GM18498 (cell line): ENCODE data around the gene ERP44.
"Not testable (repeated sequence)": the region's sequence is repeated elsewhere in the genome, so short reads cannot be mapped to it uniquely, and the experiment has no call there.

ENCODE experiments used
- ATAC-seq: cut with Tn5 transposase; IDR thresholded peaks from one replicate; pipeline ENCODE4 v1.9.1; 2021; ENCODE audit warnings: mild to moderate bottlenecking, moderate library complexity; ENCODE audit not compliant: unreplicated experiment

ERP44 gene

DNA sequence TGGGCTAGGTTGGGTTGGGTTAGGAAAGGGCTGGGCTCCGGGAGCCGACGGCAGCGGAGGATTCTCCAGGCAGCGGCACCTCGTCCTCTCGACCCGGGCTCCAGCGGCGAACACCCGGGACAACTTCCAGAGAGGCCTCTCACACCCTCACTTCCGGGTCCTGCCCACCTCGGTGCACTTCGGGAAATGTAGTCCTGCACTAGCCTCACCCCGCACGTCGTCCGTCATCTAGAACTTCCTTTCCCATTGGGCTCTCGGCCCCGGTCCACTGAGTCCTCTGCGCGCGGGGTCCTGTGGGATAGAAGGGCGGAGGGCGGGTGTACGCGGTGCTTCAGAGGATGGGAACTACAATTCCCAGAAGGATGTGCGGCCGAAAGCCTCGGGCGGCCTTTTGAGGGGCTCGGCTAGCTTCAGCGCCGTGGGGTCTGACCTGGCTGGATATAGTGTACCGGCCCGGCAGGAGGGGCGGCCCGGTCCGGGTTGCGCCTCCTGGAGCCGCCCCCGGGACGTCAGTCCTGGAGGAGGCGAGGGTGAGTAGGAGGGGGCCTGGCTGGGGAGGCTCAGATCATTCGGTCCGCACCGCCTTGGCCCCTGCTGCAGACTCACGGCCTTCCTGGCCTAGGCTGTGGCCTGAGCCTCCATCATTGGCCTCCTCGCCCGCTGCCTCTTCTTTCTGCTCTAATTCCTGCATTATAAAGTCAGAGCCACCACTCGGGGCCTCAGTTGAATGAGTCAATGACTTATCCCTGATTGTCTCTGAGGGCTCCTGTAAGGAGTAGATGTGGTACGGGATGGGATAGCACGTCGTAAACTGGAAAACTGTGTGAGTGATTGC is at the start of gene ERP44, which contains the start of gene INVS:
Gene ERP44, minus strand, starts transcription at position 114 of the 835 bp plus-strand sequence. CDS start 160 bp downstream, outside the sequence.
Gene INVS, plus strand, starts transcription at position 357 of the 835 bp plus-strand sequence. CDS start 5,279 bp downstream, outside the sequence.
- ATAC-seq: peak; percentile 98

DNA sequence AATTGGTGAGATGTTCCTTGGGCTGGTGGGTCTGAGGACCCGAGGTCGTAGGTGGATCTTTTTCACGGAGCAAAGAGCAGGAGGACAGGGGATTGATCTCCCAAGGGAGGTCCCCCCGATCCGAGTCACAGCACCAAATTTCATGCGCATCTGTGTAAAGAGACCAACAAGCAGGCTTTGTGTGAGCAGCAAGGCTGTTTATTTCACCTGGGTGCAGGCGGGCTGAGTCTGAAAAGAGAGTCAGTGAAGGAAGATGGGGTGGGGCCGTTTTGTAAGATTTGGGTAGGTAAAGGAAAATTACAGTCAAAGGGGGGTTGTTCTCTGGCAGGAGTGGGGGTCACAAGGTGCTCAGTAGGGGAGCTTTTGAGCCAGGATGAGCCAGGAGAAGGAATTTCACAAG is 47.2 kb upstream of the ERP44 start:
- ATAC-seq: not testable (repeated sequence)

GRCh38 chr9:100145167-100145934 is 46.6 kb upstream of the ERP44 start:
- not testable (repeated sequence) for ATAC-seq

DNA sequence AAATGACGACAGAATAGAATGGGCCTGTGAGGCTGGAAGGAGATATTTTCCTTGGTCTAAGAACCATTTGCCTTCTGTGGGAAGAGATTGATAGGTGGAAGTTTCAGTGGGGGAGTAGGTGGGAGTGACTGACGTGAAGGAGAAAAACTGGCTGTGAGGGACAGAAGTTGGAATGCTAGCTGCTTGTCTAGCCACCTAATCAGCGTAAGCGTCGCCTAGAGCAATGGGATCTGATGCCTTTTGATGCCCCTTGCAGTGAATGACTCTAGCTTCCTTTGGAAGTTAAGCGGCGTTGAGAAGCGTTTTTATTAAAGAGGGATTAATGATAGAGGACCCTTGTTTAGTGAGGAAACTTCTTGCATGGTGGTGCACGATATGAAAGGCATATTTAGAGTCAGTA is 43.1 kb upstream of the ERP44 start:
- not testable (repeated sequence) for ATAC-seq

DNA sequence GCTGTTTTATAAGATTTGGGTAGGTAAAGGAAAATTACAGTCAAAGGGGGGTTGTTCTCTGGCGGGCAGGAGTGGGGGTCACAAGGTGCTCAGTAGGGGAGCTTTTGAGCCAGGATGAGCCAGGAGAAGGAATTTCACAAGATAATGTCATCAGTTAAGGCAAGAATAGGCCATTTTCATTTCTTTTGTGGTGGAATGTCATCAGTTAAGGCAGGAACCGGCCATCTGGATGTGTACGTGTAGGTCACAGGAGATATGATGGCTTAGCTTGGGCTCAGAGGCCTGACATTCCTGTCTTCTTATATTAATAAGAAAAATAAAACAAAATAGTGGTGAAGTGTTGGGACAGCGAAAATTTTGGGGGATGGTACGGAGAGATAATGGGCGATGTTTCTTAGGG is 41.5 kb upstream of the ERP44 start:
- ATAC-seq: not testable (repeated sequence)

GRCh38 chr9:100136799-100137198 is 38.0 kb upstream of the ERP44 start:
- ATAC-seq: not testable (repeated sequence)

DNA sequence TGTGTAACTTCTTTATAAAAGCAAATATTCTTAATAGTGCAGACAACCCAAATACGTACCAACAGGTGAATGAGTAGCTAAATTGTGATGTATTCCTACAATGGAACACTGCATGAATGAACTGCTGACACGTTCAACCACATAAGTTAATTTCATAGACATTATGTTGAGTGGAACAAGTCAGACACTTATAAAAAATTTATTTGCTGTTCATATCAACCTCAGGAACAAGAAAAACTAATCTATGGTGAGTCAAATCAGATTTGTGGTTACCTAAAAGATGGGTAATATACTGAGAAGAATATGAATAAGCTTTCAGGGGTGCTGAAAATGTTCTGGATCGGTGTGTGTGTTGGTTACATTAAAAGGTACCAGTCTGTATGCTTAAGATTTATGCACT is 35.9 kb upstream of the ERP44 start:
- no peak for ATAC-seq

GRCh38 chr9:100131875-100132430 is 33.2 kb upstream of the ERP44 start:
- ATAC-seq: no peak

DNA sequence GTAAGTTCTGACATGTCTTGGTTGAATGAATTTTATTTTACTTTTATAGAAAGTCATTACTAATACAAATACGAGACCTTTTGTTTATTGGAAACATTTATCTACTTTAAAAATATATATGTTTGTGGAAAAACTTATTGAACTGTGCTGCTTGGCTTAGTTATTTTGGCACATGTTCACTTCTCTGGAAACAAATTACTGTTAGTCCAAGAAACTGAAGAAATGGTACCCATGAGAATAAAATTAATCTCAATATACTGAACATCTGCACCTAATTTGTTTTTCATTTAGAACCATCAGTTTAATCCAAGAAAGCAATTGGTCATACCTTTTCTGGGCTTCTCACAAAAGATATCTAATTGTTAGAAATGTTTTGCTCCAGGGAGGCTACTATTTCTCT is 32.4 kb upstream of the ERP44 start:
- no peak for ATAC-seq

DNA sequence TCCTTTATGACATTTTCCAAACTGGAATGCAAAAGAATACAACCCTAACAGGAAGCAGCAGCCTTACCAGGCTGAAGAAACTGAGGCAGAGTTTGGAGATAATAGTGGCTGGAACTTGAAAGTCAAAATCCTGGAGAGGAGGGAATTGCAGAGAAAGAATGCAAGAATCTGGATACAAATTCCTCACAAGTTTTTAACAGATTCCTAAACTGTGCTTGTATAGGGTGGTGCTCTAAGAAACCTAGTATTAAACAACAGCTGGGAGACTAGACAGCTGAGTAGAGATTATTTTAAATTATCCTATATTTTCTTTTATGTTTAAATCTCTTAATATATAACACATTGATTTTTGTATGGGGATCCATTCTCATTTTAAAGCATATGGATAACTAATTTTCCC is 31.0 kb upstream of the ERP44 start:
- ATAC-seq: no peak

GRCh38 chr9:100126423-100126822 is 27.6 kb upstream of the ERP44 start:
- no peak for ATAC-seq

DNA sequence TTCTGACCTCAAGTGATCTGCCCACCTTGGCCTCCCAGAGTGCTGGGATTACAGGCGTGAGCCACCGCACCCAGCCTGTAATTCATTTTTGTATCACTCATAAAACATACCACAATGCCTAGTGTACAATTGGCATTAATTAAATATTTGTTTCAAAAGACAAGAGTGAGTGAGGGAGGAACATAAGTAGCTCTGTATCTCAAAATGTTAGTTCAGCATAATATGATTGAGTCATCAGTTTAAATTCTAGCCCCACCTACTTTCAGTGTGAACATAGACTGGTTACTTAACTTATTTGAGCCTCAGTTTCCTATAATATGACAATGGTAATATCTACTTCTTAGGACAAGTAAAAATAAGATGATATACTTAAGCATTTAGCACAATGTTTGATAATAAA is 27.1 kb upstream of the ERP44 start:
- ATAC-seq: no peak

DNA sequence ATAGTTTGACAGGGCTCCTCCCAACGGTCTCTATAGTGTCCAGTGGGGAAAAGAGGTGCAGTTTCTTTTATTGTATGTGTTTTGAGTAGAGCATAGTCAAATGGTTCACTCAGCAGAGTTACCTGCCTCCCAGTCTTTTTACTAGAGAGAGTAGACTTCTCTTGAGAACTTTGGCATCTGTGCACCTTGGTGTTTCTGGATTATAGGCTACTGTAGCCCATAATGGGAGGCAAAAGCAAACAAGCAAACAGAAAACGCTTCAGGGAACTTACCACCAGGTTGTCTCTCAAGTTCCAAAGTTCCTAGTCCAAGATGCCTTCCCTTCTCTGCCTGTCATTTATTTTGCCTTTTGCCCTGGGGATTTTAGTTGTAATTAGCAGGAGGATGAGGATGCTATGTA is 26.4 kb upstream of the ERP44 start:
- no peak for ATAC-seq

- no peak for ATAC-seq
These were observed 21.5 kb upstream of the ERP44 start for GRCh38 chr9:100120286-100120685.

DNA sequence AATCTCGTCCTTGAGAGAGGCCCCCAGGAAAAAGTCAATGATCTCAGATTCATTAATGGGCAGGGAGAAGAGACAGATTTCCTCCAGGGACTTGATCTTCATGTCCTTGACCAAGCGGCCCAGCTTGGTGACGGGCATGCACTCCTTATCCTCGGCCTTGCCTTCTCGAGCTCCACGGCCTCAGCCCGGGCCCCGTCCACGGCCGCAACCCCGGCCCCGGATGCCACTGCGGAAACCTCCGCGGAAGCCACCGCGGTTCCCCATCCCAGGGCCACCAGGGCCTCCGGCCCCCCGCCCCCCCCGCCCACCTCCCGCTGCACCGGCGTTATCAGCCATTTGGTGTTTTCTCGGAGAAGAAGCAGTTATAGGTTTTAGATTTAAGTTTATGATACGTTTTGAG is 18.5 kb upstream of the ERP44 start:
- ATAC-seq: no peak

DNA sequence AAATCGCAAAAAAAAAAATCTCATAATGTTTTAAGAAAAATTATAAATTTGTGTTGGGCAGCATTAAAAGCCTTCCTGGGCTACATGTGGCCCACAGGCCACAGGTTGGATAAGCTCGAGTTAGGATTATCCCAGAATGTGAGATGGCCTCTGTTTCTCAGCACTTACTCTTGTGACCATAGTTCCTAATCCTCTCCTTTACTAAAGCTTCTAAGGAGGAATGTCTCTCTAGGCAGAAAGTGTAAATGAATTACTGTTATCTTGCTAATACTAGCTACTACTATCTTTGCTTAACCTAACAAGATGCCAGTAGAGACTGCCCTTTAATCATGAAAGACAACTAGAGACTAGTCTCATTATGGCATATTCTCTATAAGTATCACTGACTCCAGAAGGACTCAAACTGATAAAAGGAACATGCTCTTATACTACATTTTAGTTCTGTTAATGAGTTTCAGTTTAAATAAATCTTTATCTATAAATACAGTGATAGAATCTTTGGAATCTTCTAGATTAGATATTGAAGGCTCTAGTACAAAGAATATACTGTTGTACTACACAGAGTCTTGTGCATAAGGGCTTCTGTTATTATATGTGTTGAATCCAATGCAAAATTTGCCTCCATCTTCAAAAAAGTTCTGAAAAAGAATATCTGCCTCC is 14.0 kb upstream of the ERP44 start:
- ATAC-seq: no peak

GRCh38 chr9:100111235-100111634 is 12.4 kb upstream of the ERP44 start:
- ATAC-seq: no peak

- ATAC-seq: no peak
These were observed 9.8 kb upstream of the ERP44 start for GRCh38 chr9:100108559-100108958.

- ATAC-seq: no peak
These were observed 7.8 kb upstream of the ERP44 start for GRCh38 chr9:100106616-100107015.

GRCh38 chr9:100105861-100106260 is 7.1 kb upstream of the ERP44 start:
- ATAC-seq: no peak

DNA sequence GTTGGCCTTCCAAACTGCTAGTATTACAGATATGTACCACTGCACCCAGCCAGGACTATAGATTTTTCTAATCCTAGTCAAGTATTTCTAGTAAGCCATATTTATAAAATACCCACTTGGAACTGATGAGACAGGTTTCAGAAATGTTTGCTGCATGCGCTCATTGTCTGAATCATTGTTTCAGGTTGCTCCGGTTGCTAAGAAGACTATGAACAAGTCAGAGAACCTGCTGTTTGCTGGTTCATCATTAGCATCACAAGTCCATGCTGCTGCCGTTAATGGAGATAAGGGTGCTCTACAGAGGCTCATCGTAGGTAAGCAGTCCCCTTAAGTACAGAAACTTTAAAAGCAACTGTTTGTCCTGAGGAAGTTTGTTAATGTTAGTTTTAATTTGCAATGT is 5.5 kb upstream of the ERP44 start:
- no peak for ATAC-seq
